ENCODE results near the gene PACSIN2.

DNA sequence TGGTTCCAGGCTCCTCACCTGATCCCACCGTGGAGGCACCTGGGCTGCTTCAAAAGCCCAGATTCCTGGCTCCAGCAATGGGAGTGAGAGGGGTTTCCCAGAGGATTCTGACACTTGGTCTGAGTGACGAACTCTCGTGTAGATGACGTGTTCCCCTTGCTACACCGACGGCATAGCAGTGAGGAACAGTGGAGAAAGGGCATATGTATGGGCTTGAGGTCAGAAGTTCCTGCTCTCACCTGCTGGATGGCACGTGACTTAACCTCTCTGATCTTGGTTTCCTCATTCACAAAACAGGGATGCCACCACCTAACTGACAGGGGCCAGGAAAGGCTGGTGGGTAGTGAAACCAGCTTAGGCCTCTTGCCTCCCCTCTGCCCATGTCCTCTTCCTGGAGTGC lies 127.8 kb downstream of the PACSIN2 start:
- TF ChIP-seq EZH2 (IDR thresholded peaks at IDR 0.05; ENCODE audit: insufficient read depth, poor library complexity, severe bottlenecking) (no peak), EZH2phosphoT487 (IDR thresholded peaks at IDR 0.05; ENCODE audit: insufficient read depth, low read depth) (no peak)

Data from GM23248 (cell line).